Sigmoid colon (tissue), 7 donors: ENCODE data around the gene SEPTIN3. TPM values are rescaled to one million over a fixed set of nuclear protein-coding genes. Genes with fewer than 3 reads are reported as not detected.

Experiments
- DNase-seq: peaks from one replicate; pipeline ENCODE4 v3.0.0-alpha.2; 2019
- H3K27ac ChIP-seq, 4 donors: fragments of 200-600 bp; sonication (generic); one replicate each; pipeline ENCODE4 v1.5.1; 2016 to 2019; ENCODE audit warnings: mild to moderate bottlenecking in 1 of 4
- H3K27me3 ChIP-seq, 3 donors: fragments of 200-600 bp; sonication (generic); one replicate each; pipeline ENCODE4 v1.5.1; 2019; ENCODE audit warnings: mild to moderate bottlenecking in 1 of 3
- H3K36me3 ChIP-seq, 4 donors: fragments of 200-600 bp; sonication (generic); one replicate each; pipeline ENCODE4 v1.5.1; 2016 to 2019
- H3K4me1 ChIP-seq, 4 donors: fragments of 200-600 bp; sonication (generic); one replicate each; pipeline ENCODE4 v1.5.1; 2017 to 2019
- H3K4me3 ChIP-seq, 4 donors: fragments of 200-600 bp; sonication (generic); one replicate each; pipeline ENCODE4 v1.5.1; 2017 to 2019; ENCODE audit warnings: mild to moderate bottlenecking in 2 of 4, moderate library complexity in 1 of 4
- H3K9me3 ChIP-seq, 4 donors: fragments of 200-600 bp in 3 of 4; sonication (generic) in 3 of 4; one replicate each; pipeline versions ENCODE4 v1.5.1 to v1.6.1; 2013 to 2019
- CTCF ChIP-seq, 4 experiments: fragments of 450-650 bp in 3 of 4; fragments of 200-600 bp in 1 of 4; IDR thresholded peaks; one replicate each; pipeline ENCODE4 v1.5.1; 2016 to 2019; ENCODE audit warnings: antibody characterized with exemption in 4 of 4, mild to moderate bottlenecking in 3 of 4, moderate library complexity in 2 of 4
- EP300 ChIP-seq, 4 donors: sonication (generic); formaldehyde crosslinking; IDR thresholded peaks; one replicate each; pipeline ENCODE4 v1.6.1; 2017; ENCODE audit warnings: antibody characterized with exemption in 4 of 4
- POLR2A ChIP-seq, 2 donors: fragments of 450-650 bp; IDR thresholded peaks; one replicate each; pipeline ENCODE4 v1.6.1; 2016; ENCODE audit warnings: antibody characterized with exemption in 2 of 2, mild to moderate bottlenecking in 2 of 2, moderate library complexity in 2 of 2
- POLR2AphosphoS5 ChIP-seq, 4 donors: sonication (generic); formaldehyde crosslinking; IDR thresholded peaks; one replicate each; pipeline ENCODE4 v1.6.1; 2017; ENCODE audit warnings: antibody characterized with exemption in 4 of 4
- WGBS, 2 donors: extraction: QIAGEN DNeasy Blood & Tissue Kit; methylation state at CpG; one replicate each; pipeline ENCODE4 v1.1.7; 2013; 5-methylcytosine and 5-hydroxymethylcytosine counted together
- intact Hi-C: fragments of 100-400 bp; cut with DNase I; formaldehyde crosslinking; loops from one replicate; pipeline ENCODE4 v1.15.1; 2023
- polyA plus RNA-seq, 3 donors: library from polyadenylated mRNA; stranded (reverse); fragments of 200-250 nt; gene quantifications; one replicate each; pipeline ENCODE4 v1.2.3, GENCODE V29; 2013
- total RNA-seq, 4 donors: library from RNA; depleted of rRNA; stranded (reverse); fragments of >200 nt; gene quantifications; one replicate each; pipeline ENCODE4 v1.1.0, GENCODE V29; 2016
- donor health status: healthy with polysubstance abuse.
- donor health status: Bipolar disorder and iron deficiency.
- donor health status: healthy.

The SEPTIN3 gene
- total and polyA plus RNA-seq, 7 donors, result 0.46 to 1.6 (median 1.1) TPM

GRCh38 chr22:41931701-41932269 is 37.5 kb upstream of the SEPTIN3 start:
- H3K9me3 ChIP-seq, result no peaks in the 10 kb centered on the region
- H3K4me3 ChIP-seq, result no peak overlapping the region
- H3K36me3 ChIP-seq, result no peaks in the 10 kb centered on the region
- peaks cover 0 to under 1% (median under 1%) of the 10 kb centered on the region in 4 donors for H3K4me1 ChIP-seq
- intact Hi-C loops, result no loop called here
- H3K27me3 ChIP-seq, result peaks cover 0 to 4% (median under 1%) of the 10 kb centered on the region in 3 donors
- H3K27ac ChIP-seq, result no peak overlapping the region
- TF ChIP-seq CTCF (IDR thresholded peaks at IDR 0.05) (no peak), EP300 (IDR thresholded peaks at IDR 0.05) (no peak), POLR2A (IDR thresholded peaks at IDR 0.05) (no peak), POLR2AphosphoS5 (IDR thresholded peaks at IDR 0.05) (no peak)
- WGBS, 2 donors, result 65 to 71% methylated on average over 10 of the region's 10 CpGs
- DNase-seq, result no peak

GRCh38 chr22:41932353-41932752 is 36.9 kb upstream of the SEPTIN3 start:
- Histone ChIP-seq H3K9me3 (no peaks in the 10 kb centered on the region), H3K27ac (no peak overlapping the region), H3K4me1 (no peaks in the 10 kb centered on the region), H3K36me3 (no peaks in the 10 kb centered on the region), H3K4me3 (no peak overlapping the region), H3K27me3 (no peaks in the 10 kb centered on the region)
- TF ChIP-seq EP300 (IDR thresholded peaks at IDR 0.05), result no peak
- no peak for TF ChIP-seq POLR2AphosphoS5 (IDR thresholded peaks at IDR 0.05)
- no peak for TF ChIP-seq POLR2A (IDR thresholded peaks at IDR 0.05)
- TF ChIP-seq CTCF (IDR thresholded peaks at IDR 0.05), result no peak
- intact Hi-C loops, result no loop called here
- WGBS, 2 donors, result 94% methylated on average over 12 of the region's 12 CpGs
- no peak for DNase-seq

GRCh38 chr22:41933411-41934177 is 35.6 kb upstream of the SEPTIN3 start:
- no peak for TF ChIP-seq CTCF (IDR thresholded peaks at IDR 0.05)
- TF ChIP-seq EP300 (IDR thresholded peaks at IDR 0.05), result no peak
- no peak for TF ChIP-seq POLR2A (IDR thresholded peaks at IDR 0.05)
- TF ChIP-seq POLR2AphosphoS5 (IDR thresholded peaks at IDR 0.05), result no peak
- DNase-seq, result no peak
- Histone ChIP-seq H3K27me3 (no peaks in the 10 kb centered on the region), H3K27ac (no peak overlapping the region), H3K4me3 (no peak overlapping the region), H3K4me1 (peaks cover 0 to 3% (median 2%) of the 10 kb centered on the region in 4 donors), H3K36me3 (no peaks in the 10 kb centered on the region), H3K9me3 (no peaks in the 10 kb centered on the region)
- intact Hi-C loops, result no loop called here
- WGBS, 2 donors, result 71 to 80% methylated on average over 16 of the region's 16 CpGs

GRCh38 chr22:41934284-41935014 is 34.8 kb upstream of the SEPTIN3 start:
- H3K4me1 ChIP-seq, result peaks cover 0 to 11% (median 10%) of the 10 kb centered on the region in 4 donors
- intact Hi-C loops, result no loop called here
- H3K36me3 ChIP-seq, result no peaks in the 10 kb centered on the region
- WGBS, 2 donors, result 92 to 95% methylated on average over 17 of the region's 17 CpGs
- no peak overlapping the region for H3K4me3 ChIP-seq
- DNase-seq, result no peak
- no peak for TF ChIP-seq POLR2AphosphoS5 (IDR thresholded peaks at IDR 0.05)
- no peak for TF ChIP-seq EP300 (IDR thresholded peaks at IDR 0.05)
- no peak for TF ChIP-seq POLR2A (IDR thresholded peaks at IDR 0.05)
- no peak for TF ChIP-seq CTCF (IDR thresholded peaks at IDR 0.05)
- H3K27ac ChIP-seq, result no peak overlapping the region
- no peaks in the 10 kb centered on the region for H3K9me3 ChIP-seq
- H3K27me3 ChIP-seq, result no peaks in the 10 kb centered on the region
